Measurements from ENCODE around the gene MBOAT2. TPM values are rescaled to one million over a fixed set of nuclear protein-coding genes. Genes with fewer than 3 reads are reported as not detected.

MBOAT2 gene
- total RNA-seq, 1 experiment from 2014 or later: 16.8 TPM

DNA sequence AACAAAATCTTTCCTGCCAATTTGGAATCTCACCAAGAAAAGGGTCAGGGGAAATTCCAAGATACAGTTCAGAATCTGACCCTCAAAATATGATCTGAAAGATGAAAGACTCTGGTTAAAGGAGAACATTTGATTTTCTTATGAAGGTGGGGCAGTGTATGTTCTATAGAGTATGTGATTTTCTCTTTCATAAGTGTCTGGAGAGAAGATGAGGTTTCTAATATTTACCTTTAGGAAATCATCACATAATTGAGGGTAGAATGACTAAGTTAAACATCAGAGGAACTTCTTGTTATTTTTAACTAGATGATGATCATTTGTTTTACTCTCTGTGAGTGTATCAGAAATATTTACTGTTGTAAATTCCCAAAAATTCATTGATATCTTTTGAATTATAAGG, 27.8 kb upstream of the MBOAT2 start:
- POLR2A ChIA-PET: no interaction called here
- H3K27me3 ChIP-seq (ENCODE audit: insufficient read depth, low read length): no peaks in the 10 kb centered on the region
- H3K4me1 ChIP-seq (ENCODE audit: control insufficient read depth in 1 of 2, insufficient read depth in 2 of 2, low read length in 2 of 2): no peaks in the 10 kb centered on the region
- no peak overlapping the region for H2AFZ ChIP-seq (ENCODE audit: low read depth, low read length, poor library complexity, severe bottlenecking)
- RAD21 ChIA-PET (ENCODE audit: low non-redundant PET in 1 of 2, low total read pairs in 2 of 2, uncharacterized antibody in 2 of 2, unreplicated experiment in 2 of 2): no interaction called here
- BruUV-seq (replicated peaks): no TSS peak
- H3K79me2 ChIP-seq (ENCODE audit: insufficient read depth, low read length): no peaks in the 10 kb centered on the region
- no peak overlapping the region for H3K4me3 ChIP-seq (replicated peaks in 1 of 2; ENCODE audit: low read depth in 1 of 2, low read length in 2 of 2)
- intact Hi-C loops (cut with micrococcal nuclease): no loop called here
- H3K36me3 ChIP-seq (ENCODE audit: control insufficient read depth in 1 of 2, insufficient read depth in 2 of 2, low read length in 2 of 2): no peaks in the 10 kb centered on the region
- no peaks in the 10 kb centered on the region for H3K9me3 ChIP-seq (ENCODE audit: control insufficient read depth in 1 of 2, insufficient read depth in 1 of 2, low read depth in 1 of 2, low read length in 2 of 2)
- H3K27ac ChIP-seq (ENCODE audit: low read depth, low read length): no peak overlapping the region
- no peak overlapping the region for H3K4me2 ChIP-seq (ENCODE audit: low read length)
- H4K20me1 ChIP-seq (ENCODE audit: insufficient read depth): no peaks in the 10 kb centered on the region
- CTCF ChIA-PET: no interaction called here
- ATAC-seq (no peak), DNase-seq (ENCODE audit: low read depth, low spot score) (no peak)
- TF ChIP-seq RAD21 (IDR thresholded peaks at IDR 0.05; ENCODE audit: low read depth) (no peak), CBX3 (IDR thresholded peaks at IDR 0.05; ENCODE audit: low read depth) (no peak), CTCF (IDR thresholded peaks at IDR 0.05 in 2 of 3, conservative IDR thresholded peaks at IDR 0.05 in 1 of 3; ENCODE audit: borderline replicate concordance in 1 of 3, insufficient read depth in 1 of 3, low read depth in 2 of 3, low read length in 2 of 3) (no peak), EGR1 (IDR thresholded peaks at IDR 0.05; ENCODE audit: low read depth) (no peak), ZFX (IDR thresholded peaks at IDR 0.05) (no peak), MAX (IDR thresholded peaks at IDR 0.05) (no peak), YY1 (IDR thresholded peaks at IDR 0.05; ENCODE audit: extremely low read depth, insufficient replicate concordance, low read depth, low read length) (no peak), EZH2phosphoT487 (IDR thresholded peaks at IDR 0.05; ENCODE audit: borderline replicate concordance) (no peak), ZBTB33 (IDR thresholded peaks at IDR 0.05; ENCODE audit: extremely low read depth, insufficient replicate concordance, low read length) (no peak), SIN3A (IDR thresholded peaks at IDR 0.05; ENCODE audit: low read depth) (no peak), EZH2 (IDR thresholded peaks at IDR 0.05) (no peak), POLR2AphosphoS5 (IDR thresholded peaks at IDR 0.05; ENCODE audit: low read depth, low read length) (no peak)
- H3K9ac ChIP-seq (ENCODE audit: low read length): no peak overlapping the region
- H3K9me2 ChIP-seq (ENCODE audit: insufficient read depth): no peaks in the 10 kb centered on the region

All from HCT116 (cell line).